HFF-Myc (cell line): ENCODE data around the gene EXTL1.
A peak's percentile ranks its signal among the peaks of the same experiment; 100 is the strongest.

ENCODE experiments used
- DNase-seq: peaks from one replicate; pipeline ENCODE4 v3.0.0-alpha.2; 2011; ENCODE audit warnings: low read depth; ENCODE audit errors: extremely low read depth
- H3K4me3 ChIP-seq: replicated peaks from 2 replicates; pipeline ENCODE4 v1.5.1; 2011; ENCODE audit warnings: low read depth, mild to moderate bottlenecking, control low read depth, low read length
- CTCF ChIP-seq: IDR thresholded peaks from 2 replicates; pipeline ENCODE4 v1.5.1; 2012; ENCODE audit warnings: mild to moderate bottlenecking, low read depth, low read length, control low read depth; ENCODE audit errors: missing control alignments

EXTL1 gene

GRCh38 chr1:26009796-26010447 is 11.7 kb upstream of the EXTL1 start:
- no peak overlapping the region for H3K4me3 ChIP-seq
- peak; percentile 36 for TF ChIP-seq CTCF
- no peak for DNase-seq

- no peak overlapping the region for H3K4me3 ChIP-seq
- DNase-seq, result no peak
- no peak for TF ChIP-seq CTCF
Measured at GRCh38 chr1:26010825-26011224, 10.8 kb upstream of the EXTL1 start.

- DNase-seq, result no peak
- TF ChIP-seq CTCF, result no peak
- H3K4me3 ChIP-seq, result no peak overlapping the region
Measured at GRCh38 chr1:26012864-26013263, 8.7 kb upstream of the EXTL1 start.

GRCh38 chr1:26014179-26014578 is 7.4 kb upstream of the EXTL1 start:
- DNase-seq, result no peak
- TF ChIP-seq CTCF, result no peak
- no peak overlapping the region for H3K4me3 ChIP-seq

- no peak for DNase-seq
- no peak for TF ChIP-seq CTCF
Measured at GRCh38 chr1:26015358-26015757, 6.2 kb upstream of the EXTL1 start.

GRCh38 chr1:26016258-26016952 is 5.2 kb upstream of the EXTL1 start:
- DNase-seq, result no peak
- TF ChIP-seq CTCF, result no peak
- no peak overlapping the region for H3K4me3 ChIP-seq

More at GRCh38 chr1:26015358-26015757, 6.2 kb upstream of the EXTL1 start:
- no peak overlapping the region for H3K4me3 ChIP-seq
